SU-DHL-6 (cell line): ENCODE data around the gene OR8D2.

Experiments
- H2AFZ ChIP-seq: fragments of 200-600 bp; sonication (generic); 2 replicates; pipeline ENCODE4 v1.6.1; 2014; ENCODE audit warnings: low read depth, mild to moderate bottlenecking, moderate library complexity, mixed read lengths, antibody characterized with exemption, low read length; ENCODE audit not compliant: severe bottlenecking
- H3F3A ChIP-seq: fragments of 200-600 bp; shearing (Covaris generic); 2 replicates; pipeline ENCODE4 v1.6.0; 2016; ENCODE audit warnings: antibody characterized with exemption, mild to moderate bottlenecking; ENCODE audit not compliant: insufficient read depth
- H3K27ac ChIP-seq: fragments of 200-600 bp; sonication (generic); 2 replicates; pipeline ENCODE4 v1.5.1; 2016; ENCODE audit warnings: low read depth, mild to moderate bottlenecking, low read length, moderate library complexity, mixed read lengths
- H3K27me3 ChIP-seq: fragments of 200-600 bp; sonication (generic), shearing (Covaris generic); 2 replicates; pipeline ENCODE4 v1.6.0; 2014; ENCODE audit warnings: mild to moderate bottlenecking, low read length
- H3K36me3 ChIP-seq: fragments of 200-600 bp; sonication (generic); 2 replicates; pipeline ENCODE4 v1.6.1; 2014; ENCODE audit warnings: mild to moderate bottlenecking, low read length, mixed read lengths
- H3K4me2 ChIP-seq: fragments of 300-600, 200-600 bp; shearing (Covaris generic), sonication (generic); 2 replicates; pipeline ENCODE4 v1.6.0; 2014; ENCODE audit warnings: low read length, low read depth, mild to moderate bottlenecking; ENCODE audit not compliant: poor library complexity, severe bottlenecking
- H3K4me3 ChIP-seq: fragments of 200-600 bp; sonication (generic); 2 replicates; pipeline ENCODE4 v1.5.1; 2014; ENCODE audit warnings: antibody characterized with exemption, low read length, mild to moderate bottlenecking, mixed read lengths; ENCODE audit not compliant: insufficient read depth, poor library complexity, severe bottlenecking
- H3K79me2 ChIP-seq: fragments of 200-600 bp; sonication (generic); 2 replicates; pipeline ENCODE4 v1.6.1; 2014; ENCODE audit warnings: mild to moderate bottlenecking, low read length, moderate library complexity; ENCODE audit not compliant: insufficient read depth
- H3K9ac ChIP-seq: fragments of 200-600 bp; sonication (generic); 2 replicates; pipeline ENCODE4 v1.7.0; 2014; ENCODE audit warnings: mild to moderate bottlenecking, low read length
- H3K9me2 ChIP-seq: fragments of 200-600 bp; sonication (generic); replicated peaks from 2 replicates; pipeline ENCODE4 v1.6.1; 2014; ENCODE audit warnings: low read length; ENCODE audit not compliant: insufficient read depth
- H3K9me3 ChIP-seq: fragments of 200-600 bp; sonication (generic); 2 replicates; pipeline ENCODE4 v1.6.1; 2014; ENCODE audit warnings: low read length, mixed read lengths; ENCODE audit not compliant: insufficient read depth
- H4K20me1 ChIP-seq: fragments of 200-600 bp; sonication (generic); 2 replicates; pipeline ENCODE4 v1.6.1; 2014; ENCODE audit warnings: low read depth, mild to moderate bottlenecking, antibody characterized with exemption, low read length, moderate library complexity, mixed read lengths
- EZH2phosphoT487 ChIP-seq: fragments of 200-600 bp; sonication (generic), shearing (Covaris generic); conservative IDR thresholded peaks from 2 replicates; pipeline ENCODE4 v1.6.1; 2018; ENCODE audit warnings: mild to moderate bottlenecking, antibody characterized with exemption, low read length, moderate library complexity, mixed read lengths
- TF ChIP-seq, protein P1 (sequence below): fragments of 200-600 bp; sonication (generic); IDR thresholded peaks from one replicate; pipeline ENCODE4 v1.5.1; 2017; ENCODE audit warnings: antibody characterized with exemption, mild to moderate bottlenecking, low read length, moderate library complexity; ENCODE audit not compliant: insufficient read depth, poor library complexity, severe bottlenecking

Gene OR8D2

DNA sequence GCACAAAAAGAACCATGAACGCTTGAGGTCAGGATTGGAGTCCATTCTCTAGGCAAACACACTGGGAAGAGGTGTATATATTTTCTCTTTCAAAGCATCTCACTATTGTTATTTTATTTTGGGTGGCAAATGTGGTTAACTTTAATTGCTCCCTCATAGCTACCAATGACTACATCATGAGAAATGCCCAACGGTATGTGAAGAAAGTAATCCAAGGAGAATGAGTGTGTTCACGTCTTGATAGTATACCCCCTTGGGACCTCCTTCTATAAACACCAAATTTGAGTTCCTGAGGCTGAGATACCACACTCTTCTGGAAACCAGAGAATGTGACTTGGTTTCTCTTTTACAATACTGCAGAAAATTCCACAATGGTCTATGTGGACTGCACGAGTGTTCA, 22.1 kb downstream of the OR8D2 start:
- H3K9me2 ChIP-seq: no peaks in the 10 kb centered on the region
- no peaks in the 10 kb centered on the region for H3K9me3 ChIP-seq
- TF ChIP-seq EZH2phosphoT487: no peak
- TF ChIP-seq, protein P1, sequence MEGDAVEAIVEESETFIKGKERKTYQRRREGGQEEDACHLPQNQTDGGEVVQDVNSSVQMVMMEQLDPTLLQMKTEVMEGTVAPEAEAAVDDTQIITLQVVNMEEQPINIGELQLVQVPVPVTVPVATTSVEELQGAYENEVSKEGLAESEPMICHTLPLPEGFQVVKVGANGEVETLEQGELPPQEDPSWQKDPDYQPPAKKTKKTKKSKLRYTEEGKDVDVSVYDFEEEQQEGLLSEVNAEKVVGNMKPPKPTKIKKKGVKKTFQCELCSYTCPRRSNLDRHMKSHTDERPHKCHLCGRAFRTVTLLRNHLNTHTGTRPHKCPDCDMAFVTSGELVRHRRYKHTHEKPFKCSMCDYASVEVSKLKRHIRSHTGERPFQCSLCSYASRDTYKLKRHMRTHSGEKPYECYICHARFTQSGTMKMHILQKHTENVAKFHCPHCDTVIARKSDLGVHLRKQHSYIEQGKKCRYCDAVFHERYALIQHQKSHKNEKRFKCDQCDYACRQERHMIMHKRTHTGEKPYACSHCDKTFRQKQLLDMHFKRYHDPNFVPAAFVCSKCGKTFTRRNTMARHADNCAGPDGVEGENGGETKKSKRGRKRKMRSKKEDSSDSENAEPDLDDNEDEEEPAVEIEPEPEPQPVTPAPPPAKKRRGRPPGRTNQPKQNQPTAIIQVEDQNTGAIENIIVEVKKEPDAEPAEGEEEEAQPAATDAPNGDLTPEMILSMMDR: no peak
- H3K36me3 ChIP-seq: no peaks in the 10 kb centered on the region
- H3F3A ChIP-seq: no peaks in the 10 kb centered on the region
- no peak overlapping the region for H3K4me2 ChIP-seq
- no peak overlapping the region for H3K4me3 ChIP-seq
- no peak overlapping the region for H3K27ac ChIP-seq
- no peaks in the 10 kb centered on the region for H3K79me2 ChIP-seq
- no peak overlapping the region for H3K9ac ChIP-seq
- no peaks in the 10 kb centered on the region for H4K20me1 ChIP-seq
- no peaks in the 10 kb centered on the region for H3K27me3 ChIP-seq
- no peak overlapping the region for H2AFZ ChIP-seq

DNA sequence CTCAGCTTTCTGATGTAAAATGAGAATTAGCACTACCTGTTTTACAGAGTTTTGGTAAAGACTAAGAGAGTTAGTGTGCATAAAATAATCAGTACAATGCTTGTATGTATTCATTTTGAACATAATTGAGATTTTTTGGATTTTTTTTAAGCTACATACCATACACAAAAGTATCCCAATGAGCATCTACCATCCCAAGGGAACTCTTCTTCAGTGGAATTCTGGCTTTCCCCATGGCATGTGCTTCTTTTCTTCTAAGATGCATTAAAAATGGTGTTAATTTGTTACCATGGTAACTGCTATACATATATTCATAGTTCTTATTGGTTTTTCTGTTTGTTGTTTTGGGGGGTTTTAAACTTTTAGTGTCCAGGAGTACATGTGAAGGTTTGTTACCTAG, 24.0 kb downstream of the OR8D2 start:
- Histone ChIP-seq H3K9ac (no peak overlapping the region), H3K36me3 (no peaks in the 10 kb centered on the region), H3K79me2 (no peaks in the 10 kb centered on the region), H3K27ac (no peak overlapping the region), H4K20me1 (no peaks in the 10 kb centered on the region), H3K9me3 (no peaks in the 10 kb centered on the region), H3K4me2 (no peak overlapping the region), H2AFZ (no peak overlapping the region), H3K27me3 (no peaks in the 10 kb centered on the region), H3K9me2 (no peaks in the 10 kb centered on the region), H3F3A (no peaks in the 10 kb centered on the region), H3K4me3 (no peak overlapping the region)
- TF ChIP-seq EZH2phosphoT487: no peak
- TF ChIP-seq, protein P1: no peak

DNA sequence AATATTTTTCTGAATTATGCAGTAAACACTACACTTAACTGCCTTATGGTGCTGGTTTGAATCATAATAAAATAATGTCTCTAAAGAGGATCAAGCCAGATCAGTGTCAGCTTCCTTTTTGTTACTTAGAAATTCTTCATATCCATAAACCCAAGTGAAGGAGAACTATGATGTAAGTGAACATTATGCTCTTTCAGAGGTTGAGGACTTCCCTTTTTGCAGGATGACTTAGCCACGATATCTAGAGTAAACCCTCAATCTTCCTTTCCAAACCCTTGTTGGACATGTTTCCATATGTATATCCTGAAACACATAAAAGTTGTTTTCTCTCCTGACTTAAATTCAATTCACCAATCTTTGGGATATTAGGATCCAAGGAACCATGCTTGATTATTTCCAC, 25.3 kb downstream of the OR8D2 start:
- Histone ChIP-seq H3F3A (no peaks in the 10 kb centered on the region), H2AFZ (no peak overlapping the region)

More for the DNA sequence above, 25.3 kb downstream of the OR8D2 start:
- H4K20me1 ChIP-seq: no peaks in the 10 kb centered on the region
- no peaks in the 10 kb centered on the region for H3K27me3 ChIP-seq
- H3K79me2 ChIP-seq: no peaks in the 10 kb centered on the region
- no peaks in the 10 kb centered on the region for H3K9me3 ChIP-seq
- TF ChIP-seq, protein P1: no peak
- no peak for TF ChIP-seq EZH2phosphoT487
- H3K36me3 ChIP-seq: no peaks in the 10 kb centered on the region
- H3K9me2 ChIP-seq: no peaks in the 10 kb centered on the region
- no peak overlapping the region for H3K4me2 ChIP-seq
- H3K9ac ChIP-seq: no peak overlapping the region
- H3K27ac ChIP-seq: no peak overlapping the region
- H3K4me3 ChIP-seq: no peak overlapping the region
